DMS79 (cell line): ENCODE measurements around the gene RANBP17.
"Not testable (repeated sequence)": the region's sequence is repeated elsewhere in the genome, so short reads cannot be mapped to it uniquely, and the experiment has no call there.

Source experiments
- DNase-seq: peaks from one replicate; lab custom pipeline; 2025; lab: John Stamatoyannopoulos, UW

RANBP17 gene

DNA sequence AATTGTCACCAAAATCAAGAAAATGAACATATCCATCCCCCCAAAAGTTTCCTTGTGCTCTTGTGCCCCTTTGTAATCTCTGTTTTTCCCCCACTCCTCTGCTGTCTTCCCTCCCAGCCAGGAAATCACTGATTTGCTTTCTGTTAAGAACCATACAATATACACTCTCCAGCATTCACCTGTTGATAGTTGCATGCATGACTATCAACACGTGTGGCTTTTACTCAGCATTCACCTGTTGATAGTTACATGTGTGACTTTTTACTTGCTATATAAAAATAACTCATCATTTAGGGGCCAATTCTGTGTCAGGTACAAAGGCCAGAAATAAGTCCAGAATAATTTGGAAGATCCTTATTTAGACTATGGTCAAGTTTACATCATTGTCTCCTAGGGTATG lies 6.0 kb downstream of the RANBP17 start:
- no peak for DNase-seq

- not testable (repeated sequence) for DNase-seq
Observed at GRCh38 chr5:170870390-170870789, 8.6 kb downstream of the RANBP17 start.

DNA sequence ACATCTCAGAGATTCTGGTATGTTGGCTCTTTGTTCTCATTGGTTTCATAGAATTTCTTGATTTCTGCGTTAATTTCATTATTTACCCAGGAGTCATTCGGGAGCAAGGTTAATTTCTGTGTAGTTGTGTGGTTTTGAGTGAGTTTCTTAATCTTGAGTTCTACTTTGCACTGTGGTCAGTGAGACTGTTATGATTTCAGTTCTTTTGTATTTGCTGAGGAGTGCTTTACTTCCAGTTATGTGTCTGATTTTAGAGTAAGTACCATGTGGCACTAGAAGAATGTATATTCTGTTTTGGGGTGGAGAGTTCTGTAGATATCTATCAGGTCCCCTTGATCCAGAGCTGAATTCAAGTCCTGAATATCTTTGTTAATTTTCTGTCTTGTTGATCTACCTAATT lies 12.2 kb downstream of the RANBP17 start:
- no peak for DNase-seq

DNA sequence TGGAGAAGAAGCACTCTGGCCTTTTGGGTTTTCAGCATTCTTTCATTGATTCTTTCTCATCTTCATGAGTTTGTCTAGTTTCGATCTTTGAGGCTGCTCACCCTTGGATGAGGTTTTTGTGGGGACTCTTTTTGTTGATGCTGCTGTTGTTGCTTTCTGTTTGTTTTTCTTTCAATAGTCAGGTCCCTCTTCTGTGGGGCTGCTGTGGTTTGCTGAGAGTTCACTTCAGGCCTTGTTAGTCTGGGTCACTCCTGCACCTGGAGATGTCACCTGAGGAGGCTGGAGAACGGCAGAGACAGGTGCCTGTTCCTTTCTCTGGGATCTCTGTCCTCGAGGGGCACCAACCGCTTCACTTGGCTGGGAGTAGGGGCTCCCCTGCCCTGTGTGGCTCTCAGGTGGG lies 14.0 kb downstream of the RANBP17 start:
- no peak for DNase-seq

GRCh38 chr5:170880084-170880483 lies 18.3 kb downstream of the RANBP17 start:
- no peak for DNase-seq

GRCh38 chr5:170882345-170882744 lies 20.5 kb downstream of the RANBP17 start:
- no peak for DNase-seq

DNA sequence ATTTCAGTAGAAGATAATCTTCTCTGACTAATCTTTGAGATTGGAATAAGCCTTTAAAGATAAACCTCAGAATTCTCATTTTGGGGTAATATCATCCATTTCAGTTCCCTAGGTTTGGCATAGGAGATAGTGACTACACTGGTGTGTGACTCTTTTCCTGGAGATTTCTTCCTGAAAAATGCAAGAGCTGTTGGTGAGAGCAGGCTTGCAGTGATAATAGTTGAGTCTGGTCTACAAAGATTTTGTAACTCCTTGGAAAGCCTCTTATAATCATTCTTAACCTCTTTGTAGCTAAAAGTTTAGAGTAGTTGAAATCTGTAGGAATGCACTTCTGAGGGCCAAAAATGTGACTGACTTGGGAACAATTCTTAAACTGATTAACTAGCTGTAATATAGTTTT lies 23.4 kb downstream of the RANBP17 start:
- DNase-seq, result no peak

- no peak for DNase-seq
Observed at GRCh38 chr5:170885809-170886208, 24.0 kb downstream of the RANBP17 start.

GRCh38 chr5:170886210-170886894 lies 24.5 kb downstream of the RANBP17 start:
- no peak for DNase-seq

DNA sequence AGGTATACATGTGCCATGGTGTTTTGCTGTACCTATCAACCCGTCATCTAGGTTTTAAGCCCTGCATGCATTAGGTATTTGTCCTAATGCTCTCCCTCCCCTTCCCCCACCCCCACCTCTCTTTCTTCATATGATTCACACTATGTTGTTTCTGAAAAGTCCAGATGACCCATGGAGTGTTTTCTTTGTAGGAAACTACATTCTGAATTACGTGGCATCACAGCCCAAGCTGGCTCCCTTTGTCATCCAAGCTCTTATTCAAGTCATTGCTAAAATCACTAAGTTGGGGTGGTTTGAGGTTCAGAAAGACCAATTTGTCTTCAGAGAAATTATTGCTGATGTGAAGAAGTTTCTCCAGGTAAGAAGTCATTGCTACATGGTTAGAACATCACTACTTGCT lies 30.4 kb downstream of the RANBP17 start:
- DNase-seq, result no peak

DNA sequence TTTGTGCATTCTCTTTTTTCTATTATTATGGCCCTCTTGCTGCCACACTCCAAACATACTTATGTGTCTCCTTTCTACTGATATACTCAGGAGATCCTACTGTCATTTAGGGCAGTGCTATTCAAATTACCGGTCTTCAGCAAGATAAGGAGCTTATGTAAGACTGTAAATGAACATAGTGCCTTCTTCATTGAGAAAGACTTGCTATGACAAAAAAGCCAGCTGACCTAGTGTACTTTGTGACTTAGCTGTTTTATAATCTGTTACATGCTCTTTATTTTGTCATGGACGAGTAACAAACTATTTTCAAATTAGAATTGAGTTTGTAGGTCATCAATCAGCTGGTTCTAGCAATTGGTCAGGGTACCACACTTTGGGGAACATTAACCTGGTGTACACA lies 32.8 kb downstream of the RANBP17 start:
- no peak for DNase-seq

DNA sequence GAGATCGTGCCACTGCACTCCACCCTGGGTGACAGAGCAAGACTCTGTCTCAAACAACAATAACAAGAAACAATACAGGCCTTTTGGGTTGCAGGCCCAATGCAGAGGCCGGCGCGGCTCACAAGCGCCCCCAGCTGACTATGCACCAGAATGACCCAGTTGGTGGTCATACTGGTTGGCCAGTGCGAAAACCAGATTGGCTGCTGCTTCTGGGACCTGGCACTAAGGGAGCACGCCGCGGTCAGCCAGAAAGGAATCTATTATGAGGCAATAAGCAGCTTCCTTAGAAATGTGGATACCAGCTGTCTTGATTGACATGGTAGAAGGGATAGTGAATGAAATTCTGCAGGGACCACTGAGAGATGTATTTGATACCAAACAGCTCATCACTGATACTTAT lies 35.0 kb downstream of the RANBP17 start:
- DNase-seq, result no peak

DNA sequence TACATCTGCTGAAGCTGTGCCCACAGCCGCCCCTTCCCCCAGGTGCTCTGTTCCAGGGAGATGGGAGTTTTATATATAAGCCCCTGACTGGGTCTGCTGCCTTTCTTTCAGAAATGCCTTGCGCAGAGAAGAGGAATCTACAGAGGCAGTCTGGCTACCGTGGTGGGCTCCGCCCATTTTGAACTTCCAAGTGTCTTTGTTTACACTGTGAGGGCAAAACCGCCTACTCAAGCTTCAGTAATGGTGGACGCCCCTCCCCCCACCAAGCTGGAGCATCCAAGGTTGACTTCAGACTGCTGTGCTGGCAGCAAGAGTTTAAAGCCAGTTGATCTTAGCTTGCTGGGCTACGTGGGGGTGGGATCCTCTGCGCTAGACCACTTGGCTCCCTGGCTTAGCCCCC lies 41.3 kb downstream of the RANBP17 start:
- no peak for DNase-seq

- no peak for DNase-seq
Observed at GRCh38 chr5:170907758-170908157, 45.9 kb downstream of the RANBP17 start.

DNA sequence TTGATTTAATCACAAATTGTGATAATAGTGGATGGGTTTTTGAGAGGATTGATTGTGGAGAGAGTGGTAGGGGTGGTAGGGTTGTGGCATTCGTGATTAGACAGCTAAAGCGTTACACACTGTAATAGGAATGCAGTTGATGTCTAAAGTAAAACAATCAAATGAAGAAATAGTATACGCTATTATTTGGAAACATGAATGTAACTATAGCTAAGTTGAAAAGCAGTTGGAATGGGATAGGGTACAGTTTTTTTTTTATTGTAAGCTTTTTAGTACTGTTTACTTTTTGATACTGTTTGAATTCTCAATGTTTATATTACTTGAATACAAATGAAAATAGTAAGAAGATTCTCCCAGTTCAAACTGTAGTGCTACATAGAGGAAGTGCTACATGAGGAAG lies 51.8 kb downstream of the RANBP17 start:
- no peak for DNase-seq

- no peak for DNase-seq
Observed at GRCh38 chr5:170917113-170917512, 55.3 kb downstream of the RANBP17 start.

DNA sequence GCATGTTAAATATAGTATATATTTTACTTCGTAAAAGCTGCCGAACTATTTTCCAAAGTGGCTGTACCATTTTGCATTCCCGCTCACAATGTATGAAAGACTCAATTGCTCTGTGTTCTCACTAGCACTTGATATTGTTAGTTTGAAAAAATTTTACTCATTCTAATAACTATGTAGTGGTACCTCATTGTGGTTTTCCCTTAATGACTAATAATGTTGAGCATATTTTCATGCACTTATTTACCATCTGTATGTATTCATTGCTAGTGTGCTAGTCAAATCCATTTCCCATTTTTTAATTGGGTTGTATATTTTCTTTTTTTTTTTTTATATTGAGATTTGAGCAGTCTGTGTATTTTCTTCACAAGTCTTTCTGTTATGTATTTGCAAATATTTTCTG lies 58.4 kb downstream of the RANBP17 start:
- no peak for DNase-seq

GRCh38 chr5:170922331-170922730 lies 60.5 kb downstream of the RANBP17 start:
- not testable (repeated sequence) for DNase-seq

DNA sequence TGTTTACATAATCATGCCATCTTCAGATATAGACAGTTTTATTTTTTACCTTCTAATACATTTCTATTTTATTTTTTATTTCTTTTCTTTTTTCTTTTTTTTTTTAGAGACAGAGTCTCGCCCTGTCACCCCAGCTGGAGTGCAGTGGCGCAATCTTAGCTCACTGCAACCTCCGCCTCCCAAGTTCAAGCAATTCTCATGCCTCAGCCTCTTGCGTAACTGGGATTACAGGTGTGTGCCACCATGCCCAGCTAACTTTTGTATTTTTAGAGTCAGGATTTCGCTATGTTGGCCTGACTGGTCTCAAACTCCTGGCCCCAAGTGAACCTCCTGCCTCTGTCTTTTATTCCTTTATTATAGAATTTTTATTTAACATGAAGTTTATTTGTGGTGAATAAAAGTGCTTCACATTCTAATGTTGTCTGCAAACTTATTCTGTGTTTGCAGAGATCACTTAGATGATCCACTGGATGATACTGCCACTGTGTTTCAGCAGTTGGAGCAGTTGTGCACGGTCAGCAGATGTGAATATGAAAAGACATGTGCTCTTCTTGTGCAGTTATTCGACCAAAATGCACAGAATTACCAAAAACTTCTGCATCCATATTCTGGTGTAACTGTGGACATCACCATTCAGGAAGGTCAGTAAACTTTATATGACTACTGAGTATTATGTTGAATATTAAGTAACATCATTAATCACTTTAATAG lies 62.2 kb downstream of the RANBP17 start:
- DNase-seq, result no peak

- not testable (repeated sequence) for DNase-seq
Observed at GRCh38 chr5:170935534-170936218, 73.9 kb downstream of the RANBP17 start.

- DNase-seq, result no peak
Observed at GRCh38 chr5:170937072-170937471, 75.3 kb downstream of the RANBP17 start.

DNA sequence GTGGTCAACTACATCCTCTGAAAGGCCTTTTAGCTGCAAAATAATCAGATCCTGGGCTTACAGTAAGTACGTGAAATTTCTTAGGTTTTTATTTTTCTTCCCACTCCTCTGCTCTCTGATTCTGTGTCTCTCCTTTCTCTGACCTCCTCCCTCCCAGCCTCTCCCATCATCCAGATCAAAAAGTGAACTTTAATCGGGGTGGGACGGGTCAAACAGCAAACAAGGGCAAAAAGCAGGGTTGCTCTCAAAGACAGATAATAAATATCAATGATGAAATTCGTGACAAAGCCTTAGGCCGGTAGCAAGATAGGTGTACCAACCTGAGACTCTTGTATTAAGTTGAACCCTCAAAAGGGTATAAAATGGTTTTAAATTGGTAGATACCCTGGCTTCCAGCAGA lies 76.1 kb downstream of the RANBP17 start:
- DNase-seq, result no peak

GRCh38 chr5:170939178-170939577 lies 77.4 kb downstream of the RANBP17 start:
- DNase-seq, result no peak
